GM21423 (cell line): ENCODE data around the gene SNX1.
A peak's percentile ranks its signal among the peaks of the same experiment; 100 is the strongest.
"Not testable (repeated sequence)": the region's sequence is repeated elsewhere in the genome, so short reads cannot be mapped to it uniquely, and the experiment has no call there.

Experiments
- ATAC-seq: cut with Tn5 transposase; IDR thresholded peaks from one replicate; pipeline ENCODE4 v1.9.1; 2021; ENCODE audit warnings: mild to moderate bottlenecking, moderate library complexity; ENCODE audit not compliant: unreplicated experiment

SNX1 gene

GRCh38 chr15:64095795-64096667 is at the start of gene SNX1:
Gene SNX1, plus strand, starts transcription at chr15:64095982. Its CDS starts 32 bp downstream, at chr15:64096014.
- peak; percentile 49 for ATAC-seq

- ATAC-seq, result no peak
Measured at GRCh38 chr15:64046421-64047153, 49.2 kb upstream of the SNX1 start, which contains the start of gene DAPK2. Gene DAPK2, minus strand, starts transcription at chr15:64046485. Its CDS starts 6,224 bp downstream, at chr15:64040261.

GRCh38 chr15:64048781-64049460 is 46.9 kb upstream of the SNX1 start:
- ATAC-seq, result no peak

GRCh38 chr15:64050281-64051092 is 45.3 kb upstream of the SNX1 start:
- ATAC-seq, result no peak

GRCh38 chr15:64051093-64051402 is 44.7 kb upstream of the SNX1 start:
- no peak for ATAC-seq

- ATAC-seq, result no peak
Measured at GRCh38 chr15:64051407-64052259, 44.1 kb upstream of the SNX1 start.

- ATAC-seq, result no peak
Measured at GRCh38 chr15:64052925-64053491, 42.8 kb upstream of the SNX1 start.

GRCh38 chr15:64053674-64054073 is 42.1 kb upstream of the SNX1 start:
- not testable (repeated sequence) for ATAC-seq

- no peak for ATAC-seq
Measured at GRCh38 chr15:64058279-64058678, 37.5 kb upstream of the SNX1 start.

GRCh38 chr15:64059104-64059503 is 36.7 kb upstream of the SNX1 start:
- not testable (repeated sequence) for ATAC-seq

- no peak for ATAC-seq
Measured at GRCh38 chr15:64060716-64061115, 35.1 kb upstream of the SNX1 start.

- ATAC-seq, result no peak
Measured at GRCh38 chr15:64066451-64066850, 29.3 kb upstream of the SNX1 start.

GRCh38 chr15:64067564-64068030 is 28.2 kb upstream of the SNX1 start:
- ATAC-seq, result peak; percentile 58

GRCh38 chr15:64068133-64068532 is 27.6 kb upstream of the SNX1 start:
- no peak for ATAC-seq

GRCh38 chr15:64070106-64070505 is 25.7 kb upstream of the SNX1 start:
- no peak for ATAC-seq

GRCh38 chr15:64070965-64071851 is 24.6 kb upstream of the SNX1 start:
- ATAC-seq, result no peak

GRCh38 chr15:64071931-64072765 is 23.6 kb upstream of the SNX1 start:
- no peak for ATAC-seq
